NCI-H524 treated with DMSO at 0.1 percent for 48 hours (cell line): ENCODE data around the gene CRACR2A.

ENCODE experiments used
- DNase-seq: peaks from one replicate; lab custom pipeline; 2025; lab: John Stamatoyannopoulos, UW

The CRACR2A gene

GRCh38 chr12:3598896-3599860 is 153.7 kb downstream of the CRACR2A start:
- DNase-seq: no peak

GRCh38 chr12:3597526-3598210 is 155.2 kb downstream of the CRACR2A start:
- no peak for DNase-seq

GRCh38 chr12:3596703-3597415 is 156.1 kb downstream of the CRACR2A start:
- no peak for DNase-seq

GRCh38 chr12:3595721-3596120 is 157.2 kb downstream of the CRACR2A start:
- DNase-seq: no peak

- DNase-seq: no peak
Observed at GRCh38 chr12:3594966-3595365, 157.9 kb downstream of the CRACR2A start.

- no peak for DNase-seq
Observed at GRCh38 chr12:3593906-3594483, 158.9 kb downstream of the CRACR2A start.

GRCh38 chr12:3592856-3593625 is 159.9 kb downstream of the CRACR2A start:
- DNase-seq: no peak

- DNase-seq: no peak
Observed at GRCh38 chr12:3589745-3590144, 163.2 kb downstream of the CRACR2A start.

- DNase-seq: no peak
Observed at GRCh38 chr12:3587402-3588013, 165.4 kb downstream of the CRACR2A start.

- no peak for DNase-seq
Observed at GRCh38 chr12:3583656-3584334, 169.1 kb downstream of the CRACR2A start.

- no peak for DNase-seq
Observed at GRCh38 chr12:3580094-3580749, 172.7 kb downstream of the CRACR2A start.

- no peak for DNase-seq
Observed at GRCh38 chr12:3579446-3580093, 173.3 kb downstream of the CRACR2A start.

- no peak for DNase-seq
Observed at GRCh38 chr12:3578557-3578956, 174.4 kb downstream of the CRACR2A start.

- DNase-seq: no peak
Observed at GRCh38 chr12:3576891-3577290, 176.0 kb downstream of the CRACR2A start.

GRCh38 chr12:3574986-3575385 is 177.9 kb downstream of the CRACR2A start:
- peak; percentile 62 for DNase-seq

GRCh38 chr12:3572560-3572959 is 180.3 kb downstream of the CRACR2A start:
- peak; percentile 11 for DNase-seq

- no peak for DNase-seq
Observed at GRCh38 chr12:3571724-3572123, 181.2 kb downstream of the CRACR2A start.

- no peak for DNase-seq
Observed at GRCh38 chr12:3571323-3571722, 181.6 kb downstream of the CRACR2A start.

- DNase-seq: no peak
Observed at GRCh38 chr12:3568695-3569094, 184.2 kb downstream of the CRACR2A start.
